Ectodermal cell (in vitro differentiated cells): ENCODE results near the gene REM1.
"Not testable (repeated sequence)": the region's sequence is repeated elsewhere in the genome, so short reads cannot be mapped to it uniquely, and the experiment has no call there.

ENCODE experiments used
- H3K27ac ChIP-seq: 2 replicates; pipeline ENCODE4 v1.7.0; 2013; ENCODE audit warnings: mild to moderate bottlenecking, low read depth, low read length; ENCODE audit not compliant: insufficient read depth, poor library complexity, severe bottlenecking
- H3K27me3 ChIP-seq: 2 replicates; pipeline ENCODE4 v1.7.0; 2013; ENCODE audit warnings: mild to moderate bottlenecking, low read length; ENCODE audit not compliant: insufficient read depth, control insufficient read depth, poor library complexity, severe bottlenecking
- H3K36me3 ChIP-seq: one replicate; pipeline ENCODE4 v1.7.0; 2013; ENCODE audit warnings: low read length; ENCODE audit not compliant: control insufficient read depth, insufficient read depth
- H3K4me1 ChIP-seq: one replicate; pipeline ENCODE4 v1.7.0; 2013; ENCODE audit warnings: low read length; ENCODE audit not compliant: control insufficient read depth, insufficient read depth
- H3K4me3 ChIP-seq: 2 replicates; pipeline ENCODE4 v1.7.0; 2013; ENCODE audit warnings: low read depth, low read length, control low read depth; ENCODE audit not compliant: insufficient read depth
- H3K9me3 ChIP-seq: 2 replicates; pipeline ENCODE4 v1.7.0; 2013; ENCODE audit warnings: mild to moderate bottlenecking, low read length, moderate library complexity; ENCODE audit not compliant: control insufficient read depth
- WGBS, 2 experiments: methylation state at CpG; one replicate each; pipeline ENCODE4 v1.1.7; 2013; ENCODE audit warnings: missing lambda C conversion rate in 2 of 2; 5-methylcytosine and 5-hydroxymethylcytosine counted together

Gene REM1

DNA sequence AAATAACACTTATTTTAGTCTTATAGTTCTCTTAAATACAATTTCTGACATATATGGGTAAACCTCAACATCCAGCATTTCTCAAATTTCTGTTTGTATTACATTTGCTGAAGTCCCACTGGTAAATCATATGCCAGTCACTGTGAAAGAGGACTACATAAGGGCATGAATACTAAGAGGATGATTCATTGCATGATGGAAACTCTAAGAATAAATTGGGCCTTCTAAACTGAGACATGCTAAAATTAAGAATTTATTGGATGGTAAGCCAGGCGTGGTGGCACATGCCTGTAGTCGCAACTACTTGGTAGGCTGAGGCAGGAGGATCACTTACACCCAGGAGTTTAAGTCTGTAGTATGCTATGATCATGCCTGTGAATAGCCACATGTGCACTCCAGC, 22.5 kb upstream of the REM1 start:
- 81 to 89% methylated on average over 2 of the region's 2 CpGs for WGBS, 2 experiments
- Histone ChIP-seq H3K36me3 (no peaks in the 10 kb centered on the region), H3K27me3 (no peaks in the 10 kb centered on the region), H3K4me3 (no peak overlapping the region), H3K27ac (no peak overlapping the region), H3K4me1 (no peaks in the 10 kb centered on the region), H3K9me3 (no peaks in the 10 kb centered on the region)

DNA sequence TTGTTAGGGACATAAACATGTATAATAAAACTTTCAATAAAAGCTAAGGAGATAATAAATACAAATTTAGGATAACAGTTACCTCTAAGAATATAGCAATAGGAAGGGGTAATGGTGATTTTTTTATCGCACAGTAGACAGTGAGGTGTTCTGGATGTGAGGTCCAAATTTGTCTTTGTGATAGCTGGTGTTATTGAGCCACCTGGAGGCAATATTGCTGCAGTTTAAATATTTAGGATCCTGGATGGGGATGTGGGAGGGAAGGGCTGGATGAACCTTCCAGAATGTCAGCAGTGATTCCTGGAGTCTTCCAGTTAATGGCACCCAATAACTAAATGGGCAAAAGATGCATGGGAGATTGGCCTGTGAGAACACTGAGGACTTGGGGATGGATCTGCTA, 20.7 kb upstream of the REM1 start:
- H3K27me3 ChIP-seq, result no peaks in the 10 kb centered on the region
- no peak overlapping the region for H3K27ac ChIP-seq
- no peaks in the 10 kb centered on the region for H3K36me3 ChIP-seq
- H3K4me1 ChIP-seq, result no peaks in the 10 kb centered on the region
- WGBS, 2 experiments, result 70 to 91% methylated on average over 1 of the region's 1 CpG
- no peak overlapping the region for H3K4me3 ChIP-seq
- H3K9me3 ChIP-seq, result no peaks in the 10 kb centered on the region

DNA sequence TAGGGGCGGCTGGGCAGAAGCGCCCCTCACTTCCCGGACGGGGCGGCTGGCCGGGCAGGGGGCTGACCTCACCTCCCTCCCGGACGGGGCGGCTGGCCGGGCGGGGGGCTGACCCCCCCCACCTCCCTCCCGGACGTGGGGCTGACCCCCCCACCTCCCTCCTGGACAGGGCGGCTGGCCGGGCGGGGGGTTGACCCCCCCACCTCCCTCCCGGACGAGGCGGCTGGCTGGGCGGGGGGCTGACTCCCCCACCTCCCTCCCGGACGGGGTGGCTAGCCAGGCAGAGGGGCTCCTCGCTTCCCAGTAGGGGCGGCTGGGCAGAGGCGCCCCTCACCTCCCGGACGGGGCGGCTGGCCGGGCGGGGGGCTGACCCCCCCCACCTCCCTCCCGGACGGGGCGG, 4.1 kb upstream of the REM1 start:
- H3K27ac ChIP-seq, H3K36me3 ChIP-seq, H3K4me3 ChIP-seq, H3K27me3 ChIP-seq, H3K4me1 ChIP-seq, H3K9me3 ChIP-seq: not testable (repeated sequence)
- 96 to 97% methylated on average over 13 to 16 of the region's 33 CpGs for WGBS, 2 experiments

- WGBS, 2 experiments, result 59 to 62% methylated on average over 7 of the region's 8 CpGs
- no peak overlapping the region for H3K4me3 ChIP-seq
- no peaks in the 10 kb centered on the region for H3K4me1 ChIP-seq
- H3K9me3 ChIP-seq, result peaks cover 7% of the 10 kb centered on the region
- no peak overlapping the region for H3K27ac ChIP-seq
- no peaks in the 10 kb centered on the region for H3K36me3 ChIP-seq
- H3K27me3 ChIP-seq, result no peaks in the 10 kb centered on the region
These were observed 2.4 kb upstream of the REM1 start for GRCh38 chr20:31472395-31473330.

DNA sequence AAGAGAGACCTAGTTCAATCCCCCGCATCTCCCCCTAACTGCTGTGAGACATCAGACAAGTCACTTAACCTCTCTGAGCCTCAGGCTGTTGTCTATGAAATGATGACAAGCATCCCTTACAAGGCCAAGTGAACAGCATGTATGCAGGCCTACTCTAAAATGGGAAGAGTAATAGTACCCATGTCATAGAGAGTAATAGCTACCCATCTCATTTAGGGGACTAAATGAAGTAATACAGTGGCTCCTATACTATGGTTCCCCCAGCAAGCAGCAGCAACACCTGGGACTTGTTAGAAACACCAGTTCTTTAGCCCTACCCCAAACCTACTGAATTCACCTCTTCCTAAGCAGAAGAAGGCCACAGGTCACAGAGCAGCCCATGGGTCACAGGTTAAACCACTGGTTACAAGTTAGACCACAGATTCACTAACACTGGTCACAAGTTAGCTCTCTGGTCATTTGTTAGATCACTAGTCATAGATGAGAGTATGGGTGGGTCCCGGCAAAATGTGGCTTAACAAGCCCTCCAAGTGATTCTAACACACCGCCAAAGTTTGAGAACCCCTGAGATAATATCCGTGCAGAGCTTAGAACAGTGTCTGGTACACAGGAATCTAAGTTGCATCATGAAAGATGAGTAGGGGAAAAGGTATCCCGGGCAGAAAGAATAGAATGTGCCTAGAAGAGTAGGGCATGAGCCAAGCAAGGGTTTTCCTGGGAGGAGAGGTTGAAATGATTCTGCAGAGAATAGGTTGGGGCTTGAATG, 1.6 kb upstream of the REM1 start:
- Histone ChIP-seq H3K4me1 (no peaks in the 10 kb centered on the region), H3K9me3 (peaks cover 11% of the 10 kb centered on the region), H3K4me3 (no peak overlapping the region), H3K27me3 (no peaks in the 10 kb centered on the region), H3K27ac (no peak overlapping the region), H3K36me3 (no peaks in the 10 kb centered on the region)
- 71 to 80% methylated on average over 5 of the region's 5 CpGs for WGBS, 2 experiments

- WGBS, 2 experiments, result 53 to 67% methylated on average over 2 of the region's 2 CpGs
- Histone ChIP-seq H3K27me3 (no peaks in the 10 kb centered on the region), H3K27ac (no peak overlapping the region), H3K36me3 (no peaks in the 10 kb centered on the region), H3K4me3 (no peak overlapping the region), H3K9me3 (peaks cover 12% of the 10 kb centered on the region), H3K4me1 (no peaks in the 10 kb centered on the region)
These were observed 1.0 kb upstream of the REM1 start for GRCh38 chr20:31474097-31474436.

DNA sequence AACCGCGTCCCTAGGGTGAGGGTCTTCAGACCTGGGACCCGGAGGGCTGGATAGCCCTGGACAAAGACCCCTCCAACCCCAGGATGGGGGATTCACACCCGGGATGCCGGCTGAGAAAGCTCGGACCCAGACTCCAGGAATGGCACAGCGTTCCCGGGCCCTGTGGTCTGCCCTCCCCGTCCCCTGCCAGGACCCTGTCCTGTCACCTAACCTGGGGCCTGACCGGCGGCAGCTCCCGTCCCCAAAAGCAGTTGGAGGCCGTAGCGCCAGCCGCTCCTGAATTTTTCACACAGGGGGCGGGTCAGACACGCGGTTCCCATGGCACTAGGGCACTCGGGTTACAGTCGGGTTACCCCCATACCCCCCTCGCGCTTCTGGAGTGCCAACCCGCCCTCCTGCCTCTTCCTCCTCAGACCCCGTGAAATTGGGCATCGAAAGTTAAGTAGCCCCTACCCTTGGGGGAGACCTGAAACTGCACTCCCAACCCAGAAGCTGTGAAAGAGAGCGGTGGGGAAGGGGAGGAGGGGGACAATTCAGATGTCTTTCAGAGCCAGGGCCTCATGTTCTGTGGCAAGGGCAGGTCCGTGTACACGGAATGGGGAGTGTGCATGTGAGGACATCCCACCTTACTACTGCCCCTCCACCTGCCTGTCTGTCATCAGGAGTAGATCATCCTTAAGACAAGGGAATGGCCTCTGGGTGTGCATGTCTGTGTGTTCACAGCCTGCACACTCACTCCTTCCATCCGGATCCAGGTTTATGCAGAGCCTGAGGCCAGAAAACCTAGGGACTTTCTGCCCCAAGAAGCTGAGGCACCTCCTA, 595 bp downstream of the REM1 start:
- Histone ChIP-seq H3K36me3 (no peaks in the 10 kb centered on the region), H3K4me3 (no peak overlapping the region), H3K9me3 (peaks cover 12% of the 10 kb centered on the region), H3K27me3 (no peaks in the 10 kb centered on the region), H3K27ac (no peak overlapping the region), H3K4me1 (no peaks in the 10 kb centered on the region)
- 80 to 82% methylated on average over 29 of the region's 29 CpGs for WGBS, 2 experiments

DNA sequence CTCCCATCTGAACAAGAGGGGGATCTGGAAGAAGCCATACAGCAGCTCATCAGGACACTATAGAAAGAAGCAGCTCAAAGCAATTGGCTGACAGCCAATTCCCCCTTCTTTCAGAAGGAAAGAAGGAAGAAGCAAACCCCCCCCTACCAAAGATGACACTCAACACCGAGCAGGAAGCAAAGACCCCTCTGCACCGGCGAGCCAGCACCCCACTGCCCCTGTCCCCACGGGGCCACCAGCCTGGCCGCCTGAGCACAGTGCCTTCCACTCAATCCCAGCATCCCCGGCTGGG, 1.2 kb downstream of the REM1 start:
- Histone ChIP-seq H3K36me3 (no peaks in the 10 kb centered on the region), H3K27me3 (no peaks in the 10 kb centered on the region), H3K4me1 (no peaks in the 10 kb centered on the region), H3K9me3 (peaks cover 12% of the 10 kb centered on the region), H3K27ac (no peak overlapping the region), H3K4me3 (no peak overlapping the region)
- WGBS, 2 experiments, result 79 to 81% methylated on average over 6 of the region's 6 CpGs

DNA sequence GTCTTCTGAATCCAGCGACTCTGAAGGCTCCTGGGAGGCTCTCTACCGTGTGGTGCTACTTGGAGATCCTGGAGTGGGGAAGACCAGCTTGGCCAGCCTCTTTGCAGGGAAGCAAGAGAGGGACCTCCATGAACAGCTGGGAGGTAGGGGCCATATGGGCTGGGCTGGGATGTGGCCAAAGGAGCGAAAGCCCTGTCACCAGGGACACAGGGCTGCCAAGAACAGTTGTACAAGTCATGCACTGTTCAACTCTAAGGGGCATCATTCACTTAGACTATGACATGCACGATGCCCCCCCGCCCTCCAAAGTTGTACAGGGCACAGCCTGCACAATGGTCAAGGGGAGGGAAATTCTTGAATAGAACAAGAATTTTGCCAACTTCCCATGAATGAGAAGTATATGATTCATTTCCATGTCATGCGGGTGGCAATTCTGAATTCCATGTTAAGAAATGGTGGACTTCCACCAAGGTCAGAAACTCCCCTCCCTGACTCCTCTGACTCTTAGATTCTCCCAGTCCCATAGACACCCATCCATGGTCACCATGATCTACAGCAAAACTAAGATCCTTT, 1.6 kb downstream of the REM1 start:
- H3K4me3 ChIP-seq, result no peak overlapping the region
- 73 to 75% methylated on average over 6 of the region's 6 CpGs for WGBS, 2 experiments

GRCh38 chr20:31484001-31484400, 8.9 kb downstream of the REM1 start:
- peaks cover 8% of the 10 kb centered on the region for H3K9me3 ChIP-seq
- no peak overlapping the region for H3K27ac ChIP-seq
- H3K4me3 ChIP-seq, result no peak overlapping the region
- no peaks in the 10 kb centered on the region for H3K27me3 ChIP-seq
- no peaks in the 10 kb centered on the region for H3K4me1 ChIP-seq
- no peaks in the 10 kb centered on the region for H3K36me3 ChIP-seq
- 89 to 91% methylated on average over 36 of the region's 36 CpGs for WGBS, 2 experiments

More for the DNA sequence above, 1.6 kb downstream of the REM1 start:
- Histone ChIP-seq H3K27me3 (no peaks in the 10 kb centered on the region), H3K36me3 (no peaks in the 10 kb centered on the region), H3K27ac (no peak overlapping the region), H3K4me1 (no peaks in the 10 kb centered on the region), H3K9me3 (peaks cover 12% of the 10 kb centered on the region)
